ENCODE measurements around the gene USP37. TPM values are rescaled to one million over a fixed set of nuclear protein-coding genes. Genes with fewer than 3 reads are reported as not detected.

USP37 gene
- total RNA-seq, 1 donor from 2014 or later = 9.5 TPM

DNA sequence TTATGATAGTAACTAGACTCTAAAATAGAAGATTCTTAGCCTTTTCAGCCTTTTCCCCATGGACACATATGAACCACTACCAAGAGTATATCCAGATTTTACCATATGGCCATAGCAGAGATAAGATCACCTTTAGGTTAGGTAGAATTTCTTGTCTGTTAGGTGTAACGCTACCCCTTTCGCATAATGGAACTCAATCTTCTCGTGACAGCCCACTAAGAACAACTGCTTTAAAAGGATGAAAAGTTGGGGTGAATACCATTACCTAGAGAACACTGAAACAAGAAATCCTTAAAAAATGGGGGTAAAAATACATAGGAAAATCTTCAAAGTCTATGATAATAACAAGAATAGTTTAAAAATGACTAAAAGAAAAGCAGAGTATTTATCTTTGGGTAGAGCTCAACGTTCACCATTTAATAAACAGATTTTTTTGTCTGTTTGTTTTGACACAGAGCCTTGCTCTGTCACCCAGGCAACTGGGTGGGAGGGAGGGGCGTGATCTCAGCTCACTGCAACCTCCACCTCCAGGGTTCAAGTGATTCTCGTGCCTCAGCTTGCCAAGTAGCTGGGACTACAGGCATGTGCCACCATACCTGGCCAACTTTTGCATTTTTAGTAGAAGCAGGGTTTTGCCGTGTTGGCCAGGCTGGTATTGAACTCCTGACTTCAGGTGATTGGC, 82.0 kb downstream of the USP37 start:
- Mint-ChIP-seq H3K9me3 (ENCODE audit: low read depth) (no peaks in the 10 kb centered on the region), H3K4me1 (ENCODE audit: low read depth) (peaks cover 11% of the 10 kb centered on the region), H3K4me3 (ENCODE audit: unreplicated experiment) (no peak overlapping the region), H3K36me3 (ENCODE audit: low read depth) (peaks cover 10% of the 10 kb centered on the region), H3K27me3 (ENCODE audit: low read depth) (no peaks in the 10 kb centered on the region), H3K27ac (ENCODE audit: unreplicated experiment) (no peak overlapping the region)
- TF ChIP-seq, protein P1, sequence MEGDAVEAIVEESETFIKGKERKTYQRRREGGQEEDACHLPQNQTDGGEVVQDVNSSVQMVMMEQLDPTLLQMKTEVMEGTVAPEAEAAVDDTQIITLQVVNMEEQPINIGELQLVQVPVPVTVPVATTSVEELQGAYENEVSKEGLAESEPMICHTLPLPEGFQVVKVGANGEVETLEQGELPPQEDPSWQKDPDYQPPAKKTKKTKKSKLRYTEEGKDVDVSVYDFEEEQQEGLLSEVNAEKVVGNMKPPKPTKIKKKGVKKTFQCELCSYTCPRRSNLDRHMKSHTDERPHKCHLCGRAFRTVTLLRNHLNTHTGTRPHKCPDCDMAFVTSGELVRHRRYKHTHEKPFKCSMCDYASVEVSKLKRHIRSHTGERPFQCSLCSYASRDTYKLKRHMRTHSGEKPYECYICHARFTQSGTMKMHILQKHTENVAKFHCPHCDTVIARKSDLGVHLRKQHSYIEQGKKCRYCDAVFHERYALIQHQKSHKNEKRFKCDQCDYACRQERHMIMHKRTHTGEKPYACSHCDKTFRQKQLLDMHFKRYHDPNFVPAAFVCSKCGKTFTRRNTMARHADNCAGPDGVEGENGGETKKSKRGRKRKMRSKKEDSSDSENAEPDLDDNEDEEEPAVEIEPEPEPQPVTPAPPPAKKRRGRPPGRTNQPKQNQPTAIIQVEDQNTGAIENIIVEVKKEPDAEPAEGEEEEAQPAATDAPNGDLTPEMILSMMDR (IDR thresholded peaks at IDR 0.05) = no peak
- DNase-seq (ENCODE audit: low spot score) = no peak

DNA sequence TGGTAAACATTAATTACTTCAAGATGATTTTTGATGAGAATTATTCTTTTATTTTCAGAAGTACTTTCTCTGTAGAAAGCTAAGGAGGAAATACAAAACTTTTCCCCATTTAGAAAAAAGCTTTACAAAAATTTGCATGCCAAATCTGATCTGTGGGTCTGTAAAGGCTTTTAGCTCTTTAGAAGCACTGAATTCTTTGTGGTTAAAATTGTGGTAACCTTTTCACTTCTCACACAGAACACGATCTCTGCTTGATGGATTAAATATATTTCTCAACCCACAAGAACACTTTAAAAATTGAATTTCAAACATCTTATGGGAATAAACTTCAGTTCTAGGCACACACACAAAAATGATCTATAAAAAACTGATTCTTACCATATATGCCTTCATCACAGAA, 85.5 kb downstream of the USP37 start:
- Mint-ChIP-seq H3K27me3 (ENCODE audit: low read depth) (no peaks in the 10 kb centered on the region), H3K4me1 (ENCODE audit: low read depth) (peaks cover 15% of the 10 kb centered on the region), H3K36me3 (ENCODE audit: low read depth) (peaks cover 14% of the 10 kb centered on the region), H3K9me3 (ENCODE audit: low read depth) (no peaks in the 10 kb centered on the region), H3K27ac (ENCODE audit: unreplicated experiment) (no peak overlapping the region), H3K4me3 (ENCODE audit: unreplicated experiment) (no peak overlapping the region)
- TF ChIP-seq, protein P1 (IDR thresholded peaks at IDR 0.05) = no peak
- DNase-seq (ENCODE audit: low spot score) = no peak

DNA sequence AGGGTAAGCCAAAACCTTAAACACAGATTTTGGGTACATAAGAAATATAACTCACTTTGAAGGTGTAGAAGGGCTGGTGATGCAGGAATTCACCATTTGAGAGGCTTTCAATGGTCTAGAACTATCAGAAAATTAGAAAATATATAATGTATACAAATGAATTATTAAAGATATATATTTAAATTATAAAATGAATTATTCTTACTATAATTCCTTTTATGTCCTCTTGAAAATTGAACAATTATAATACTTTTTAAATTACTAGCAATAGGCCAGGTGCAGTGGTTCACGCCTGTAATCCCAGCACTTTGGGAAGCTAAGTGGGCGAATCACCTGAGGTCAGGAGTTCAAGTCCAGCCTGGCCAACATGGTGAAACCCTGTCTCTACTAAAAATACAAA, 88.6 kb downstream of the USP37 start:
- no peak overlapping the region for H3K27ac Mint-ChIP-seq (ENCODE audit: unreplicated experiment)
- no peaks in the 10 kb centered on the region for H3K27me3 Mint-ChIP-seq (ENCODE audit: low read depth)
- H3K36me3 Mint-ChIP-seq (ENCODE audit: low read depth) = peaks cover 14% of the 10 kb centered on the region
- H3K9me3 Mint-ChIP-seq (ENCODE audit: low read depth) = no peaks in the 10 kb centered on the region
- TF ChIP-seq, protein P1 (IDR thresholded peaks at IDR 0.05) = no peak
- peaks cover 15% of the 10 kb centered on the region for H3K4me1 Mint-ChIP-seq (ENCODE audit: low read depth)
- no peak overlapping the region for H3K4me3 Mint-ChIP-seq (ENCODE audit: unreplicated experiment)
- no peak for DNase-seq (ENCODE audit: low spot score)

DNA sequence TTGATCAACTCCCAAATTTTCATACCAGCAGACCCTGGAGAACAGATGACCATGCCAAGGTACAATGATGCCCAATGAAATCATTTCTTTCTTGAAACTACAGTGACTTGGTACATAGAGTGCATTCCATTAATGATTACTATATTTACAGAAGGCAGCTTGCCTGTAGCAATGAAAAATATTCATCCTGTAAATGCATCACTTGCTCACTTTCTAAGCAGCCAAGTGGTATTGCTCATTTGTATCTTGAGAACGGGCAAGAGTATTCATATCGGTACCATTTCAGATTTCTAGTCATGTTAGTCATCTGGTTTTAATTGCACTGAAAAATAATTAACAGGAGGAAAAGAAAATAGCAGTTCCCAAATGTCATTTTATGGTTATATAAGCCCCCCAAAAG, 89.6 kb downstream of the USP37 start:
- no peak for DNase-seq (ENCODE audit: low spot score)
- Mint-ChIP-seq H3K9me3 (ENCODE audit: low read depth) (no peaks in the 10 kb centered on the region), H3K27me3 (ENCODE audit: low read depth) (no peaks in the 10 kb centered on the region), H3K27ac (ENCODE audit: unreplicated experiment) (no peak overlapping the region), H3K36me3 (ENCODE audit: low read depth) (peaks cover 15% of the 10 kb centered on the region), H3K4me3 (ENCODE audit: unreplicated experiment) (no peak overlapping the region), H3K4me1 (ENCODE audit: low read depth) (peaks cover 11% of the 10 kb centered on the region)
- TF ChIP-seq, protein P1 (IDR thresholded peaks at IDR 0.05) = no peak

DNA sequence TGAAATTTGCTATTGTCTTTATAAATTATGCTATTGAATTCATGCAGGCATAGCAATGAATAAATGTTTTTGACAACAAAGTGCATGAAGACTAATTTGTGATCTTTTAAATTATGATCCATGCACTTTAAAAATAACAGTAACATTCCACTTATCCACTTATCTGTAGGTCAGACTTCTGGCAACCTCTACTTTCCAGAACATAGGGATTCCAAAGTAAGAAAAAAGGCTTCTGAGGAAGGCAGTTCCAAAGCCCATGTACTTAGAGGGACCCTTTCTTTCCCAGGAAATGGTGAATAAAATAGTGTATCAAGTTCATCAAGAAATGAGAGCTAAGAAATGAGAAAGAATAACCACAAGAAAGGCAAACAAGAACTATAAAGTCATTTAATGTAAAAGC, 90.9 kb downstream of the USP37 start:
- TF ChIP-seq, protein P1 (IDR thresholded peaks at IDR 0.05) = no peak
- H3K27ac Mint-ChIP-seq (ENCODE audit: unreplicated experiment) = no peak overlapping the region
- H3K4me1 Mint-ChIP-seq (ENCODE audit: low read depth) = peaks cover 4% of the 10 kb centered on the region
- H3K4me3 Mint-ChIP-seq (ENCODE audit: unreplicated experiment) = no peak overlapping the region
- no peaks in the 10 kb centered on the region for H3K9me3 Mint-ChIP-seq (ENCODE audit: low read depth)
- H3K36me3 Mint-ChIP-seq (ENCODE audit: low read depth) = peaks cover 18% of the 10 kb centered on the region
- H3K27me3 Mint-ChIP-seq (ENCODE audit: low read depth) = no peaks in the 10 kb centered on the region
- DNase-seq (ENCODE audit: low spot score) = no peak
